ENCODE results near the gene CD7.

DNA sequence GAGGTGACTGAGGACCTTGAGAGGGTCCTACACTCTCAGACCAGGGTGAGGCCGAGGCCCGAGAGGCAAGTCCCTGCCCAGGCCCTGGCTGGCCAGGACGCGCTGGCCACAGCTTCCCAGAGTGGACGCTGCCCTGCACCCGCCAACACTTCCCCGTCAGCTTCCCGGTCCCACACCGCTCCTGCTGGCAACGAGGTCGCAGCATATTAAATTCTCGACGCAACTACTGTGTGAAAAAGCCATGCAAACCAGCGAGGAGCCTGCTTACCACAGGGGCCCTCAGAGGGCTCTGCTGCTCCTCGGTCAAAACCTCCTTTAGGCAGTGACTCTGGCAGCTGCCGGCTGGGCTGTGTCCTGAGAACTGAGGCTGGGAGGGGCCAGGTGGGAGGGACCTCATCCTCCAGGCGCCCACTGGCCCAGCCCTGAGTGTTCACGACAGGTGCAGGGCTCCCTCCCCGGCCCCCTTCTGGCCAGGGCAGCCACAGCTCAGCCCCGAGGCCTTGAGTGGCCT lies 39.5 kb upstream of the CD7 start:
- TF ChIP-seq CTCF (IDR thresholded peaks at IDR 0.05; ENCODE audit: insufficient read depth, low read length, poor library complexity, severe bottlenecking) (no peak), EZH2phosphoT487 (conservative IDR thresholded peaks at IDR 0.05; ENCODE audit: low read length) (no peak)

Measured in SU-DHL-6 (cell line).